Activated naive CD4-positive, alpha-beta T cell treated with anti-CD3 and anti-CD28 coated beads, Interleukin-2, amount 50 U/mL, for 72 hours (primary cell): ENCODE data around the gene IBSP. TPM values are rescaled to one million over a fixed set of nuclear protein-coding genes. Genes with fewer than 3 reads are reported as not detected.
A peak's percentile ranks its signal among the peaks of the same experiment; 100 is the strongest.

Source experiments
- ATAC-seq, 2 donors: fragments of 150-1000 bp; cut with Tn5 transposase; 2 replicates each; pipeline ENCODE4 v1.10.0; 2021; ENCODE audit warnings: mild to moderate bottlenecking in 2 of 2, moderate library complexity in 2 of 2
- DNase-seq, 2 donors: peaks; one replicate each; pipeline ENCODE4 v3.0.0; 2021 to 2022; ENCODE audit warnings: low spot score in 2 of 2
- H3K27ac Mint-ChIP-seq, 2 donors: one replicate each; pipeline ENCODE4 v1.8.0; 2022; ENCODE audit warnings: mild to moderate bottlenecking in 2 of 2, mixed read lengths in 2 of 2
- H3K36me3 Mint-ChIP-seq, 2 donors: one replicate each; pipeline ENCODE4 v1.8.0; 2022; ENCODE audit warnings: mixed read lengths in 2 of 2
- H3K9me3 Mint-ChIP-seq, 2 donors: one replicate each; pipeline ENCODE4 v1.8.0; 2022; ENCODE audit warnings: mixed read lengths in 2 of 2
- total RNA-seq, 2 donors: library from RNA; stranded (reverse); gene quantifications; one replicate each; pipeline ENCODE4 v1.2.3, GENCODE V29; 2022

IBSP gene
- total RNA-seq, 2 donors from 2014 or later, result not detected

DNA sequence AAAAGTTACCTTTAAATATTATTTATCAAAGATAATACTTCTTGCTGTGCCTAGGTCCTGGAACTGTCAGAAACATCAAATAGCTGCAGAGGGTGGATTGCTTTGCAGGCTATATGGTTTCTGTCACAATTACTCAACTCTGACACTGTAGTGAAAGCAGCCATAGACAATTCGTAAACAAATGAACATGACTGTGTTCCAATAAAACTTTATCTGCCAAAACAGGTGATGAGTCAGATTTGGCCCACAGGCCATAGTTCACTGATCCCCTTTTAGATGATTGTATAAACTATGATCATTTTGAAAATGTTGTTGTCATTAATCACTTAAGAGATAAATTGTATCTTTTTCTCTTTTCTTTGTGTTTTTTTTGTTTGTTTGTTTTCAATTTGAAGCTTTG is 25.0 kb downstream of the IBSP start:
- DNase-seq (no peak), ATAC-seq (no peak)
- H3K36me3 Mint-ChIP-seq, result no peaks in the 10 kb centered on the region
- no peaks in the 10 kb centered on the region for H3K9me3 Mint-ChIP-seq
- H3K27ac Mint-ChIP-seq, result no peak overlapping the region

DNA sequence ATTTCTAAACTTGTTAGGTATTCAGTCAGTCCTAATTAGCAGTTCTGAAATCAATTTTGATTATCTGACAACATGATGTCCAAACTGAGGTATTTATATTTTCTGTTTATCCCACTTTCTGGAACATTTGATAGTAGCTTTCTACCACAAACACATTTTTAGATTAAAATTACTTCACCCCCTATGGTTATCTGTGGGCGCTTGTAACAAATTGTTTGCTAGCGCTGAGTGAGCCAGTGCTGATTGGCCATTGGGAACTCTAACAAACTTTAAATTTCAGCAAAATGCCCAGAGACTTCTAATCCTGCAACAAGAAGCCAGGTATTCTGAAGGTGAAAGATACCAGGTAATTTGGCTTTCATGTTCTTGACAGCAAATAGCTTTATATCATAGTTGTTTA is 33.3 kb downstream of the IBSP start, which contains the start of gene MEPE:
Gene MEPE, plus strand, starts transcription at position 301 of the 400 bp plus-strand sequence. CDS start 1,746 bp downstream, outside the sequence.
- no peaks in the 10 kb centered on the region for H3K36me3 Mint-ChIP-seq
- no peak within 1 kb of the TSS for H3K27ac Mint-ChIP-seq
- ATAC-seq, result no peak
- DNase-seq, result no peak
- no peaks in the 10 kb centered on the region for H3K9me3 Mint-ChIP-seq

DNA sequence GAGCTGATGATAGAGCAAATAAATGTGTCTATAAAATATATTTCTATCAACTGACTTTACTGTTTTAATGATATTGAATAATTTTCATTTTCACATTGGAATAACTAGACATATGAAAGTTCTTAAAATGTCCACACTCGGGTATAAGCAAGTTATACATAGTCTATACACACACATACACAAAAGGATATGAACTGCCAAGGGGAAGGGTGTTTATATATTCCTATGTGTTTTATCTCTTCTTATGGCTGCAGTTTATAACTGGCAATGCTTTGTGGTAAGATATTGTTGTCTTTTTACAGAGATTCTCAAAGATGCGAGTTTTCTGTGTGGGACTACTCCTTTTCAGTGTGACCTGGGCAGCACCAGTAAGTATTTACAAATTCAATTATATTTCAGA is 35.0 kb downstream of the IBSP start:
- no peaks in the 10 kb centered on the region for H3K36me3 Mint-ChIP-seq
- ATAC-seq, result no peak
- H3K9me3 Mint-ChIP-seq, result no peaks in the 10 kb centered on the region
- DNase-seq, result no peak
- H3K27ac Mint-ChIP-seq, result no peak overlapping the region

DNA sequence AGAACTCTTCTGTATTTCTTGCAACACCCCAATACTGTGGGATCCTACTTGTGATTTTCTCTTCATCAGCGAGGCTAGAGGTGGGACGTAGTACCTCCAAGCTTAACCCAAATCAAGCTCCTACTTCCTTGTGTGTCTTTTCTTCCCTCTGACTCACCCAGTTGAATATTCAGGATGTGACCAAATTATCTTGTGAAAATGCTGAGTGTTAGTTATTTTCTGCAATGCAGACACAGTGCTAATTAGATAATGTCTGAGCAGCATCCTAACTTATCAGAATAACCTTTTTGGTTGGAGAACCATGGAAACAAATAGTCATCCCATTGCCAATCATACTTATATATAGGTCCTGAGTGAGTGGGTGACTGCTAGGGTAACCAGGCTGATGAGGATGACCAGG is 35.8 kb downstream of the IBSP start:
- no peak overlapping the region for H3K27ac Mint-ChIP-seq
- no peaks in the 10 kb centered on the region for H3K9me3 Mint-ChIP-seq
- no peak for ATAC-seq
- no peaks in the 10 kb centered on the region for H3K36me3 Mint-ChIP-seq
- DNase-seq, result no peak

DNA sequence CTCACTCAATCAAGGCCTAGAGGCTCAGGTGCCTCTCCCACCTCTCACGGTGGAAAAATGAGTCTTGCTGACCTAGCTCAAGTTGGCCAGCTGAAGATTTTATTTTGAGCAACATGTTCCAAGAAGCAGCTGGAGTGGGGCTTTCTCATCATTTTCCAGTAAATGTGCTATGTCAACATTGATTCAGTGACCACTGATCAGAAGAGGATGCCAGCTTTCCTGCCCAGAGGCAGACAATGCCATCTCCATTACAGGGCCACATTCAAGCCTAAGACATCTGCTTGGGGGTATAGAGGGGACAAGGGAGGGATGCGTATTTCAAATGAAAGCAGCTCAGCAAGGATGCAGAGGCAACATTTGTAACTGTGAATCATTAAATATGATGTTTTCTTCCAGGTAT is 36.4 kb downstream of the IBSP start:
- Mint-ChIP-seq H3K27ac (no peak overlapping the region), H3K36me3 (no peaks in the 10 kb centered on the region), H3K9me3 (no peaks in the 10 kb centered on the region)
- no peak for DNase-seq
- no peak for ATAC-seq

DNA sequence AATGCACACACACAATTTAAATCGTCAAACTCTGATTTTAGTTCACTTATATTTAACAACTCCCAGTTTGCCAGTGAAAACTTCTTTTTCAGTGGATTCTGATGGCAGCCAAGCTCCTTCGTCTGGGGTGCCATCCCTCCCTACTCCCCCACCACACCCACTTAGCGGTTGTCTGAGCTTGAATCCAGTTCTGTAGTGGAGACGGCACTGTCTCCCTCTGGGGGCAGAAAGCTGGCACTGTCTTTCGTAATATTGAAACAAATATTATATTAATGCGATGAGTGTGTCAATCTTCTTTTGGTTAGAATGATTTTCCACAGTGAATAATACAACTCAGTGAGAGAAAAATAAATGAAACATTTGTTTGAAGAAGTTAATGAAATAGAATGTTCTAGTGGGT is 38.9 kb downstream of the IBSP start:
- Mint-ChIP-seq H3K27ac (no peak overlapping the region), H3K36me3 (no peaks in the 10 kb centered on the region), H3K9me3 (no peaks in the 10 kb centered on the region)
- ATAC-seq, result no peak
- no peak for DNase-seq

DNA sequence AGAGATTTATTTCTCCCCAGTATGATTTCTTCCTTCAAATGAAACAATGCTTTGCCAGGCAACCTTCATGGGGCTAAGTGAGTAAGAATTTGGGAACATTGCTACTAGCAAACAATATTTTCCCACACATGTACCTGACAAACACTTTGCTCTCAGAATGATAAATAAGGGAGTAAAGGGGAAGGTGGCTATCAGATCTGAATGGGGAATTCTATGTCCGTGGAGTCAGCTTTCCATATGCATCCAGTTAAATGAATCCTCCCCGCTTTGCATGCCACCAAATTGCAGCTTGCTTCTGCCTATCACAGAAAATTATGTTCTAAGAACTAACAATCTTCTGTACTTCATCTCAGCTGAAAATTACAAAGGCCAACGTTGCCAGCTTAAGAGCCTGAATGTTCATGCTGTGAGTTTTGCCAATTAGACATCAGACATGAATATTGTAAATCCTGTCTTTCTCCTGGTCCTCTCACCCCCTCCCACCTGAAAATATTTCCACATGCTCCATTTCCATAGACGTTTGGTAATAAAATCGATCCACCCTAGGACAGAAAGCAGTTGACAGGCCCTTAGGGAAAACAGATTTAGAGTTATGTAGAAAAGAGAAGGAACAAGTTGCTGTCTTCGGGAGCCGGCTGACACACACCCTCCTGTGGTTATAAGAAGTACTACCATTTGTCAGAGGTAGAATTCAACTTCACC is 39.7 kb downstream of the IBSP start:
- H3K27ac Mint-ChIP-seq, result no peak overlapping the region
- no peaks in the 10 kb centered on the region for H3K9me3 Mint-ChIP-seq
- no peaks in the 10 kb centered on the region for H3K36me3 Mint-ChIP-seq
- ATAC-seq (peak in 1 of 2 donors; percentile 40), DNase-seq (no peak)

DNA sequence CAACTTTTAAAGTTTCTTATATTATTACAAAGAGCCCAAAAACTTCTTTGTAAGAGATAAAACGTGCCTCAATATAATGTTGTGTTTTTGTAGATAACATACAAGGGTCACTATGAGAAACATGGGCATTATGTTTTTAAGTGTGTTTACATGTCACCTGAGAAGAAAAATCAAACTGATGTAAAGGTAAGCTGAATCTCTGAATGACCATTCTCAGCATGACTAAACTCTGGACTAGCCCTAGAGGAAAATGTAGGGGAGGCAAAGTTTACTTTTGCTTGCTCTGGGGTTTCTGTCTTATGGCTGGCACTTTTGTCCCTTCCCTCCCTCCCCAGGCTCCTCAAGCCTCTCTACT is 40.2 kb downstream of the IBSP start:
- ATAC-seq, result no peak
- H3K36me3 Mint-ChIP-seq, result no peaks in the 10 kb centered on the region
- H3K9me3 Mint-ChIP-seq, result no peaks in the 10 kb centered on the region

DNA sequence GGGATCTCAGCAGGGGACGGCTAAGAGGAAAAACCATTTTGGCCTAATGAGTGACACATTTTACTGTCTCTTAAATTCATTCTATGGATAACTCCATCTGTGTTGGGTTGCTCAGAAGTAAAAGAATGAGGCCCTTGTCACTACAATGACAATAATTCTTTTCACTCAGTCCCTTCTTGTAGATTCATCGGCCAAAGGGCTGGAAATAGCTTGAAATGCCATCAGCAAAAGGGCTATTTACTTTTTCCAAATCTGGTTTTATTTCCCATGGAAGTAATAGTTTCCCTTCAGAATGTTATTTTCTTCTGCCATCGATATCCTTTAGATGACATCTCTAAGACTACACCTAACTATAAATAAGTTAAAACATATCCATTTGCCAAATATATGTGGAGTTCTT is 40.8 kb downstream of the IBSP start:
- Mint-ChIP-seq H3K36me3 (no peaks in the 10 kb centered on the region), H3K9me3 (no peaks in the 10 kb centered on the region), H3K27ac (no peak overlapping the region)
- ATAC-seq, result no peak
- no peak for DNase-seq

More for the DNA sequence above, 40.2 kb downstream of the IBSP start:
- H3K27ac Mint-ChIP-seq, result no peak overlapping the region
- DNase-seq, result no peak

DNA sequence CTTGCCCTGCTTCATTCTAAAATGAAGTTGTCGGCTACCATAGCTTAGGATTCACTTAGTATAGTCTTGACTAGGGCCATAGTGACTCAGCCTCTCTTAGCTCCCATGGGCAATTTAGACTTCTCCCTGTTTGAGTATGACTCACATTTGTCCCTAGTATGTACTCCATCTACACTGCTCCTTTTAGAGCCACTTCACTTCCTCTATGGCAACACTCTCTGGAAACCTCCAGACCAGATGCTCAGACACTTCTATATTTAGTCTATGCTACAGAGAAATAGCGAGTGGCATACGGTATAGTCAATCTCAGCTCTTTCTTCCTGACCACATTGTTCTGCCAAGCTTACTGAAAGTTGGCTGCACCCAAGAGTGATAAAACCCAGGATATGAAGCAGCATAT is 44.6 kb downstream of the IBSP start:
- no peaks in the 10 kb centered on the region for H3K36me3 Mint-ChIP-seq
- H3K27ac Mint-ChIP-seq, result no peak overlapping the region
- ATAC-seq (peak in 1 of 2 donors; percentile 41), DNase-seq (no peak)
- H3K9me3 Mint-ChIP-seq, result no peaks in the 10 kb centered on the region

DNA sequence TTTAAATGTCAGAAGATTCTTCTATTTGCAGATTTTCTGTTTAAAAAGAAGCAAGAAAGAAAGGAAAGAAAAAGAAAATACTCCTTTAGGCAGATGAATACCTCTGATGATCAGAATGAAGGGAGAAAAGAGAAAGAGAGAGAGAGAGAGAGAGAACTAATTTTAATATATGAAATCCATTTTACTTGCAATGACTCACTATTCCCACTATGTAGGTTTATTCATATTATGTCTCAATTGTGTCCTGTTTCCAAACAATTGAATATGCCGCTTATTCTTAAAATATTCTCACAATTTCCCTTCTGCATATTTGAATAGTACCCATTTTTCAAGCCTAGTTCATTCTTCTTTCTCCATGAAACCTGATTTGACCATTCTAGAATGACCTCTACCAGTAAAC is 45.1 kb downstream of the IBSP start:
- ATAC-seq, result no peak
- Mint-ChIP-seq H3K9me3 (no peaks in the 10 kb centered on the region), H3K27ac (no peak overlapping the region), H3K36me3 (no peaks in the 10 kb centered on the region)
- DNase-seq, result no peak

DNA sequence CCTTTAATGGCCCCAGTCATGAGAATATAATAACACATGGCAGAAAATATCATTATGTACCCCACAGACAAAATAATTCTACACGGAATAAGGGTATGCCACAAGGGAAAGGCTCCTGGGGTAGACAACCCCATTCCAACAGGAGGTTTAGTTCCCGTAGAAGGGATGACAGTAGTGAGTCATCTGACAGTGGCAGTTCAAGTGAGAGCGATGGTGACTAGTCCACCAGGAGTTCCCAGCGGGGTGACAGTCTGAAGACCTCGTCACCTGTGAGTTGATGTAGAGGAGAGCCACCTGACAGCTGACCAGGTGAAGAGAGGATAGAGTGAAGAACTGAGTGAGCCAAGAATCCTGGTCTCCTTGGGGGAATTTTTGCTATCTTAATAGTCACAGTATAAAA is 46.9 kb downstream of the IBSP start:
- no peaks in the 10 kb centered on the region for H3K9me3 Mint-ChIP-seq
- no peaks in the 10 kb centered on the region for H3K36me3 Mint-ChIP-seq
- no peak for ATAC-seq
- DNase-seq, result no peak
- no peak overlapping the region for H3K27ac Mint-ChIP-seq

DNA sequence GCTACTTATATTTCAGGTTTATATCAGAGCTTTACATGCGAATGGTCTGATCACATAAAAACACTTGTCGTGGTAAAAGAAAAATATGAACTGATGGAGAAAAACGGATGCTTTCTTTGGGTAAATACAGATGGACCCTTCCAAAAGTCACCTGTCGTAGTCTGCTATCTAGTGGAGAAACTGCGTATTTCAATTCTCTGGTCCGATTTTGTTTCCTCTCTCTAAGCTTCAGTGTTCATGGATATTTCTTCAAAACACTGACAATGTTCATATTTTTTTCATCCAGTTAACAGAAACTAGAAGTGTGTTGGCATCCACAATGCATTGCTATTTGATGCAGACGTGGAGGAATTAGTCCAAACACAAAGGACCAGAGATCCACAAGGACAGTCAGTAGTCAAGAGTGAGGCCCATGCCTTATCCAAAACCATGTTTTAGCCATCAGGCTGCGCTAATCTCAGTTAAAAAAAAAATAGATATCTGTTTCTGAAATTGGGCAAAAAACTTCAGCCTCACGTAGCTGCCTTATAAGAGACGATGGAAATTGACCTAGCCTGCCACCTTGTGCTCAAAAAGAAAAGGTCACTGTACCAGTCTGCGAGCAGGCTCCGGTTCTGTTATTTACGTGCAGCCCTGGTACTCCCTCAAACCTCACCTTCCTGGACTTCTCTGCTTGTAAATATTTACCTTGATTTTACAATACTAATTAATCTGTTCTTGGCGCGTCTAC is 49.4 kb downstream of the IBSP start:
- DNase-seq (peak in 1 of 2 donors; percentile 27), ATAC-seq (peak; percentile 83 to 88)
- H3K9me3 Mint-ChIP-seq, result no peaks in the 10 kb centered on the region
- no peaks in the 10 kb centered on the region for H3K36me3 Mint-ChIP-seq
- no peak overlapping the region for H3K27ac Mint-ChIP-seq

DNA sequence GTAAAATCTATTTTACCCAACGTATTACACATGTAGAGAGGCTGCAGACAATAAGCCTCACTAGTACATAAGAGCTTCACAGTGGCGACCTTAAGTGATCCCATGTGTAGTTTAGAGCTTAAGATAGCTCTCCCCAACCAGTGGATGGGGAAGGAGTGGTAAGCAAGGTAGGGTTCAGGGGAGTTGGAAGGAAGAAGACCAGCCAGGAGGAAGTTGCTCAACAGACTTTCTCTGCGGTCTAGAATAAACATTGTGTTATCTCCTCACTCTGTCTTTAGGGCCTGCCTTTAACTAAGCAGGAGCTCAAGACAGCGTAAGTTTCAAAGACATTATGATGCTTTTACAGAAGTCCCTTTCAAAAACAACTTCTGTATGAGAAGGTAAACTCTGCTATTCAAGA is 50.3 kb downstream of the IBSP start:
- Mint-ChIP-seq H3K36me3 (no peaks in the 10 kb centered on the region), H3K9me3 (no peaks in the 10 kb centered on the region), H3K27ac (no peak overlapping the region)
- ATAC-seq (no peak), DNase-seq (no peak)

DNA sequence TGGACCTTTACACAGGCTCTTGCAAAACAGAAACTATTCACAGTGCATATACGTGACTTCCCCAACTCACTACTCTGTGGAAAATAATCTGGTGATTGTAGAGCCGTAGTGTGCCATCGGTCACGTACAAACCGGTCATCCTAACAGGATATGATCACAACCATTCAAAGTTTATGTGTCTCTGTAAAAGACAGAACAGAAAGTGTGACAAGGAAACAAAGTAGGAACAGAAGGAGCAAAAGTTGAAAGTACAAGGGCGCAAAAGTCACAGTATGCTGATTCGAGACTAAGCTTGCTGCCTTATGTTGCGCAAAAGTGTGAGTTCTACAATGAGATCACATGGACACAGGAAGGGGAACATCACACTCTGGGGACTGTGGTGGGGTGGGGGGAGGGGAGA is 52.0 kb downstream of the IBSP start:
- H3K36me3 Mint-ChIP-seq, result no peaks in the 10 kb centered on the region
- H3K9me3 Mint-ChIP-seq, result no peaks in the 10 kb centered on the region
- no peak overlapping the region for H3K27ac Mint-ChIP-seq
- ATAC-seq (no peak), DNase-seq (no peak)

DNA sequence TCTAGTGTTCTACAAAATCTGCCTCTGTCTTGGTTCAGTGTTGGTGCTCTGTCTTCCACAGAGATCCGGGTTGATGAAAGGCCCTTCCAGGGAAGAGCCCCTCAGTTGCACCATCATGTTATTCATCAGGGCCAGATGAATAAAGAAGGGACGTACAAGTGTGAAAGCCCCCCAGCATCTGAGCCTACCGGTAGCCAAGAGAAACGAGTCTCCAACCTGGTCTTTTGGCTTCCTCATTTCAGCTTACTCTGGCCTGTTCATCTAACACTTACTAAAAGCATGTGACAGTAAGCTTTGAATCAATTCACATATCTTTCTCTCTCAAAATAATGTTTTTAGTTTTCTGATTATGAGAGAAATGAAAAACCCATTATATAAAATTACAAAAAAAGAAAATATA is 52.6 kb downstream of the IBSP start:
- no peak for DNase-seq
- H3K27ac Mint-ChIP-seq, result no peak overlapping the region
- no peaks in the 10 kb centered on the region for H3K36me3 Mint-ChIP-seq
- H3K9me3 Mint-ChIP-seq, result no peaks in the 10 kb centered on the region
- no peak for ATAC-seq

DNA sequence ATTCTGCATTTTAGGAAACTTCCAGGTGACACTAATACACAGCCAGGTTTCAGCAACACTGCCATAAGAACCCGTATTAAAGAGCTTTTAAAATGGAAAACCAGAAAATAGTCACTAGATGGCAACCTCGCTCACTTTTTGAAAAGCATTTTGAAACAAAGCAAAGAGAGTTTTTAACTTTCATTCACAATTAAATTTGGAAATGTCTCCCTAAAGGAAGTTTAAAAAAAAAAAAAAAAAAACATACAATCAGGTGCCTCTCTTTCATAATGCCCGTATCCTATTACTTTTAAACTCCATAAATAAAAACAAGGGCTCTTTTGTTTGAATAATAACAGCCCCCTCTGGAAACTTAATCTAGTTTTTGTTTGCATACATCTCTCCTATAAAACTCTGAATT is 53.8 kb downstream of the IBSP start:
- DNase-seq, result no peak
- Mint-ChIP-seq H3K9me3 (no peaks in the 10 kb centered on the region), H3K36me3 (no peaks in the 10 kb centered on the region), H3K27ac (no peak overlapping the region)
- ATAC-seq, result no peak

DNA sequence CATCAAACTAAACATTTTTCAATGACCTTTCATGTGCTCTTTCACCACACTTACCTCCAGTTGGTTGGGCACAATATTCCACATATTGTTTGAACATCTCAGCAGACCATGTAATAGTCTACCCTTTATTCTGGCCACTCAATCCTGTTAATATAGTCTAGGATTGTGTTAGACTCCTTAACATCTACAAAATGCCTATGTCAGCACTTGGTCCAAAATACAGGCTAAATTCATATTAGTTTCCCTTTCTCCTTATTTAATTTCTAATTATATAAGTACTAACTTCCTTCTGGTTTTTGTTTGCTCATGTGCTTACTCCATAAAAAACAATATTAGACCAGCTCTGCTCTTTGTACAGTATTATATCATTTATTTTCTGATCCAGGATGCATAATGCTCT is 54.5 kb downstream of the IBSP start:
- DNase-seq (no peak), ATAC-seq (no peak)
- Mint-ChIP-seq H3K9me3 (no peaks in the 10 kb centered on the region), H3K27ac (no peak overlapping the region), H3K36me3 (no peaks in the 10 kb centered on the region)
